ENCODE measurements around the gene CEP164.
"Not testable (repeated sequence)": the region's sequence is repeated elsewhere in the genome, so short reads cannot be mapped to it uniquely, and the experiment has no call there.

The CEP164 gene

DNA sequence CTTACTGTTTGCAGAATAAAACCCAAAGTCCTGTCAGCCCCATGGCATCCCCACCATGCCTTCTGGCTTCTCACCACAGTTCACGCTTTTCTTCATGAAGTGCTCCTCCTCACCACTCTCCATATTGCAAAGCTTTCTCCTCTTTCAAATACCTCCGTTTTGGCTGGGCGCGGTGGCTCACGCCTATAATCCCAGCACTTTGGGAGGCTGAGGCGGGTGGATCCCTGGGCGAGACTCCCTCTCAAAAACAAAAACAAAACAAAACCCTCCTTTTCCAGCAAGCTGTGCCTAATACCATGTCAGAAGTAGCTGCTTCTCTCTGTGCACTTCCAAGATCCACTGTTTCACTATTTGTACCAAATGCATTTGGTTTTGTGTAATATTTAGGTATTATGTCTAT is 18.3 kb upstream of the CEP164 start:
- no peak for DNase-seq

DNA sequence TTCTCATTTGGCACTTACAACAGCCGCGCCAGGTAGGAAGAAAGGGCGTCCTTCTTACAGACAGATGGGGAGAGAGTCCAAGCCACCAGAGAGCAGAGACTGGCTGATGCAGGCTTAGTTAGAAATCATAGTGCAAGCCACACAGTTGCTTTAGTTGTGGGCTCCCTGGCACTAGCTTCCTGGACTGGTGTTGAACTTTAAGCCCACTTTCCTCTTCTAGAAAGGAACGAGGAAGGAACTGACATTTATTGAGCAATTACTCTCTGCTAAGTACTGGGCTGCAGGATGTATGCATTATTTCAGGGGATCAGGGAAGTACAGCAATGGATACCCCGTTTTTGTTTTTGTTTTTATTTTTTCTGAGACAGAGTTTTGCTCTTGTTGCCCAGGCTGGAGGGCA is 14.6 kb upstream of the CEP164 start:
- DNase-seq = no peak

DNA sequence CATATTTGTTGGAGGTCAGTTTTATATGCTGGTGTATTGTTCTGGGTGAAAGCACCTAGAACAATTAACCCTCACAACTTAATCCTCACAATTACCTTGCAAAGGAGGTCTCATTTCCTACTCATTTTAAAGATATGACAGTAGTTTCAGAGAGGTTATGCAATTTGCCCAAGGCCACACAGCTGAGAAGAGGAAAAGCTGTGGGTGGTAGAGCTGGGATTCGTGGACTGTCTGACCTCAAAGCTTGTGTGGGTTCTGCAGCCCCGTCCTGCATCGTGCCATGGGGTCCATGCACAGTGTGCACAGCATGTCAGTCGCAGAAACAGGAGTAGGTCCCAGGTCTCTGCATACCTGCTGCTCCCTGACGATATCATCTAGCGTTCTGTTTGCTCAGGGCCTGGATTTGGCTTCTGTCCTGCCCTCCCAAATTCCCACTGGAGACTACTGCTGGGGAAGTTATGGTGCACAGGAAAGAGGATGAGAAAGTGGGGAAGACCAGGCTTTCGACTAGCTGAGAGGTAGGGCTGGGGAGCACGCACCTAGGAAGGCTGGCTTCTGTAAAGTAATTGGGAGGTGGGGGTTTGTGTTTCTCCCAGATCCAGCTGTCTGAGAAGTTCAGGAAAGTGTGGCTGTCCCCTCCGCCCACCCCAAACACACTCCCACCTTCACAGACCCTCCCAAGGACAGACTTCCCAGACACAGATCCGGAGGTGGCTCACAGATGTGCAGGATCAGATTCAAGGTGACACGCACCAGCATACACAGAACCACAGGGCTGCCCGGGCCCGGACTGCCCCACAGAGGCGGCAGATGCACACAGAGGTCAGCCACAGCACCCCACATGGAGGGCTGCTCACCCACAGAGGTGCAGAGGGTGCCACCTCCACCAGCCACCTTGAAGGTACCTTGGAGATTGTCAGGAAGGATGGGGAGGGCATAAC is 13.6 kb upstream of the CEP164 start:
- no peak for DNase-seq

DNA sequence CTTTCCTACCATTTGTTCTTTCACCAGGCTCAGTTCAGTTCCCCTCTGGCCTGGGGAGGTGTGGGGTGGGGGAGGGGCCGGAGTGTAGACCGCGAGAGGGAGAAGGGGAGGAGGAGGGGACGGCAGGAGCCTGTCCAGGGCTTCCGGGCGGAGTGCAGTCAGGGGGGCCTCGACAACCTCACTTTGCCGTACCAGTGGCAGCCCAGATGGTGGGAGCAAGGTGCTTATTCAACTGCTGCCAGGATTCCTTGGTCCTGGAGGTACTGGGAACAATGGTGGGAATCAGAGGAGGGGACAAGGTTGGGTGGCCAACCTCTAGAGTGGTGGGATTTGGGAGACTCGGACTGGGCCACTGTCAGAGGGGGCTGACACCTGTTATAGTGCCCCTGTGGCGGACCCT is 12.8 kb upstream of the CEP164 start:
- no peak for DNase-seq

DNA sequence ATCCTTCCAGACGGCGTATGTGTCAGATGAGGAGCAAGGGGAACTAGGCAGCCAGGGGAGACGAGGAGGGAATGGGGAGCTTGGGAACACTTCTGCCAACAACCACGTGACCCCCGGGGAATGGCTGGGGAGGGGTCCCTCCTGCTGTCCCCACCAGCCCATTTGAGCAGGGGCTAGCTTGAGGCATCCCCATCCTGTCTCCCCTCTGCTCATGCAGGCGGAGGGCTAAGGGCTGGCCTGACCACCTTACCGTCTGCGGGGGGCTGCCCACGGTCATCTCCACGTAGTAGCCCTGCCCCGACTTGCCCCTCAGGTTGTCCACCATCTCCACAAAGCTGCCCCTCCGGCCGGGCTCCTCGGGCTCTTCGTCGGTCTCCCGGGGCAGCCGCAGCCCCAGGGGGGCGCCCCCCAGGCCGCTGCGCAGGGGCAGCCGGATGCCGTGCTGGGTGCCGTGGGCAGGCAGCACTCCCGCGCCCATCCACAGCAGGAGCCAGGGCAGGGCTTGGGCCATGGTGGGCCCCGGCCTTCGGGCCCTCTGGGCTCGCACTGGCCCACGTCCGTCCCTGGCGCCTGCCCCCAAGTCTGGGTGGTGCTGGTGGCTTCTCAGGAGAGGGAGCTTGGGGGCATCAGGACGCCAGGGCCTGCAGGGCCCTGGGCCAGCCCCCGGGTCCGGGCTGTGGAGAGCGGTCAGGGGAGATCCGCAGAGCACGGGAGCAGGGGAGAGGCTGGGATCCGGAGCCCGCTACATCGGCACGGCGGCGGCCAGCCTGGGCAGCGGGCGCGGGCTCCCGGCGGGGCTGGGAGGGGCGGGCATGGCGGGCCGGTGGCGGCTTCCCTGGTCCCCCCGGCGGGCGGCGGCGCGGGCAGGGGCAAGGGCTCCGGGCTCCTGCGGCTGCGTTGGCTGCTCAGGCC is 12.1 kb upstream of the CEP164 start:
- DNase-seq = peak; percentile 8

DNA sequence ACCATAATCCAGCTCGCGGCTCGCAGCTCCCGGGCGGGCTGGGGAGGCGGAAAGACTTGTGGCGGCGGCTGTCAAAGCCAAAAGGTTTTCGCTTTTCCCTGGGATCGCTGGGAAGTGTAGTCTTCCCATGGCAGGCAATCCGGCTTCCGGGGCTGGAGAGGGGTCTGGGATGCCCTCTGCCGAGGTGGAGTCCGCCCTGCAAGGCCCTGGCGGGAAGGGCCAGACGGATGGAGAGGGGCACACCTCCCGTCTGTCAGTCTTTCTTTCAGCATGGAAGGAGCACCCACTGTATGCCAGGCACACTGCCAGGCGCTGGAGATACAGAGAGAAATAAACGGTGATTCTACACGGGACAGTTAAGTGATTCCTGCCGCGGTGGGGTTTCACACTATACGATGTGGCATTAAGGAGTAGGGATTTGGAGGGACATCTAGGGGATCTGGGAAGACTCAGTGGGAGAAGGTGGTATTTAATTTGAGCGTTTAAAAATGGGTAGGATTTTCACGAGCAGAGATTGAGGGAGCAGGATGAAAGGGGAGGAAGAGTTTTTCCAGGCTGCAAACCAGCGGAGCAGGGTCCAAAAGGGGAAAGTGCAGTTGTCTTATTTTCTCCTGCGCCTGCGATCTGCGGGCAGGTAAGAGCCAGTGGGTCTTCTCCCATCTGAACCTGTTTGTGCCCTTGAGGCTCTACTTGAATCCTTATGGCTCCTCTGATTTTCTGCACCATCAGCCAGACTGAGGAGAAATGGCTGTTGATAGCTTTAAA is 11.3 kb upstream of the CEP164 start, which contains the start of gene BACE1:
TSS of gene BACE1 (minus strand) at position 60 of the 765 bp plus-strand sequence. CDS start 461 bp downstream, outside the sequence.
- DNase-seq = peak; percentile 13

DNA sequence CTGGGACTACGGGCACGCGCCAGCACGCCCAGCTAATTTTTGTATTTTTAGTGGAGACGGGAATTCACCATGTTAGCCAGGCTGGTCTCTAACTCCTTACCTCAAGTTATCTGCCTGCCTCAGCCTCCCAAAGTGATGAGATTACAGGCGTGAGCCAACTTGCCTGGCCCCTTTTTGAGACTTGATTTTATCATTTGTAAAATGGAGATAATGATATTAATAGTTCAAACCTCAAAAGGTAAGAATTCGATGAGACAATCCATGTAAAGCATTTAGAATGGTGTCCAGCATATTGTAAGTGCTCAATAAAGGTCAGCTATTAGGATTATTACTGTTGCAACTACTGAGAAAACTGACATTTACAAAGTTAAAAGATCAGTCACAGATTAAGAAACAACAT is 8.9 kb upstream of the CEP164 start:
- no peak for DNase-seq

DNA sequence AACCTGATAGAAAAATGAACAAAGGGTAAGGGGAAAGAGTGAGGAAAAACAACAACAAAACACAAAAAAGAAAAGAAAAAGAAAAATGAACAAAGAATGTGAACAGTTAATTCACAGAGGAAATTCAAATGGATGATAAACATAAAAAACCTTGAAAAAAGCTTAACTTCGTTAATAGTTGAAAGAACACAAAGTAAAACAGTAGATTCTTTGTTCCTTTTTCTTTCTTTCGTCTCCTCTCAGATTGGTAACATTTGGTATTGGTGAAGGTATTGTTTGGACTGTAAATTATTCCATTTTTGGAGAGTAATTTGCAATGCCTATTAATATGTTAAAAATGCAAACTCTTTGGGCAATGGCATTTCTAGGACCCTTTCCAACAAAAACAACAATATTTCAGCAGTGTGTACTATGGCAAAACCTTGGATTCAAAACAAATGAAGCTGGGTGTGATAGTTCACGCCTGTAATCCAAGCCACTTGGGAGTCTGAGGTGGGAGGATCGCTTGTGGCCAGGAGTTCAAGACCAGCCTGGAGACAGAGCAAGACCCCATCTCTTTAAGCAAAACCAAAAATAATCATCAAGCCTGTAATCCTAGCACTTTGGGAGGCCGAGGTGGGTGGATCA is 8.3 kb upstream of the CEP164 start:
- no peak for DNase-seq

DNA sequence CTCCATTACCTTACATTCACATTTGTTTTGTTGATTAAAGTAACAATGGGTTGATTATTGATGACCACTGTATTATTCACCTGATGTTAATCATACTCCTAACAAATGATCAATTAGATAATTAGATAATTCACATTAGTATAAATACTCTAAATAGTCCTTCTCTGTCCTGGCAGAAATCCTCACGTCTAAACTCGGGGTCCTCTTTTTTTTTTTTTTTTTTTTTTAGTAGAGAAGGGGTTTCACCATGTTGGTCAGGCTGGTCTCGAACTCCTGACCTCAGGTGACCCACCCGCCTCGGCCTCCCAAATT is 443 bp upstream of the CEP164 start:
- DNase-seq = not testable (repeated sequence)

DNA sequence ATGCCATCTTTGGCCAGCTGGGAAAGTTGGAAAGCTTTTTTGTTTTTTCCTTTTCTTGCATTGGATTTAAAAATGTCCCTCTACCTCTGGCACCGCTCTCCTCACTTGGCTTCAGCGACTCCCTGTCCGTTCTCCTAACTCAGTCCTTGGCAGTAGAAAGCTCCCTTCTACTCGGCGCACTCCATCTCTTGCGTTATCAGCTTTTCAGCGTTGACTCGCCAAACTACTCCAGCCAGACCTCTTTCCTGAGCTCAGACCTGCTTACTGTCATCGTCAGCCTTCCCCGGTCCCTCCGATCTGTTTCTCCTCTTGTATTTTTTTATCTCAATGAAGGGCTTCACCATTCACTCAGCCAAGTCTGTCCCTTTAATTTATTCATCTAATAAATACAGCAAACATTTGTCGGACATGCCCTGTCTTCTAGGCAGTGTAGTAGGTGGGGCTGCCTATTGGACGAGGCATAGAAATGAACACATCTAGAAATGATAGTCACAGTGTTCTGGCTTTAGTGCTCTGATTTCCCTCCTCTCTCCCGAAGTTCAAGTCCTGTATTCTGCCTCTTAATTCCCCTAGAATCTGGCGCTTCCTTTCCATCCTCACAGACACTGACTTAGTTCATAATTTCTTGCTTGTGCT is 839 bp downstream of the CEP164 start:
- DNase-seq = no peak

DNA sequence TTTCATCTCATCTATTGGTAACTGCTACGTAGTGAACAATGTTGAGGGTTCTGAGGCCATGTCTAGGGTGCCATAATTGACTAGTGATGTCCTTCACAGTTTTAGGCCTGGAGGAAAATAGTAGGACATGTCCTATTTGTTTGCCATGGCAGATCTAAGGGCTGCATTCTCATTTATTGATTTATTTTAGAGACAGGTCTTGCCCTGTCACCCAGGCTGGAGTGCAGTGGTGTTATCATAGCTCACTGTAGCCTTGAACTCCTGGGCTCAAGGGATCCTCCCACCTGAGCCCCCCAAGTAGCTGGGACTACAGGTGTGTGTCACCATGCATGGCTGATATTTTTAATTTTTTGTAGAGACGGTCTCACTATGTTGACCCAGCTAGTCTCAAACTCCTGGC is 5.2 kb downstream of the CEP164 start:
- no peak for DNase-seq

DNA sequence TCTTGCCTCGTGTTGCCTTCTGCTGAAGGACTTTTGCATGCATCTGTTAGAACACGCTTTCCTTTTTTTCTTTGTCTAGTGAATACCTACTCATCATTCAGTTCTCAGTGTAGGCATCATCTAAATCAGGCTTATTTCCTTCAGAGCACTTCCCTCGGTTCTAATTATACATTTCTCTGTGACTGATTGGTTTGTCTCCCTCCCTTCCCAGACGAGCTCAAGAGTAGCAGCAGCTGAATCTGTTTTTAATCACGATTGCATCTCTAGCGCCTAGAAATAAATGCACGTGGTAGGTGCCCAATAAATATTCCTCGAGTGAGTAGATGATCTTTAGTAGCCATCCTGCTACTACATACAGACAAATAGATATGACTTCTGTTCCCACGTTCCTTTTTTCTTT is 6.3 kb downstream of the CEP164 start:
- DNase-seq = no peak

DNA sequence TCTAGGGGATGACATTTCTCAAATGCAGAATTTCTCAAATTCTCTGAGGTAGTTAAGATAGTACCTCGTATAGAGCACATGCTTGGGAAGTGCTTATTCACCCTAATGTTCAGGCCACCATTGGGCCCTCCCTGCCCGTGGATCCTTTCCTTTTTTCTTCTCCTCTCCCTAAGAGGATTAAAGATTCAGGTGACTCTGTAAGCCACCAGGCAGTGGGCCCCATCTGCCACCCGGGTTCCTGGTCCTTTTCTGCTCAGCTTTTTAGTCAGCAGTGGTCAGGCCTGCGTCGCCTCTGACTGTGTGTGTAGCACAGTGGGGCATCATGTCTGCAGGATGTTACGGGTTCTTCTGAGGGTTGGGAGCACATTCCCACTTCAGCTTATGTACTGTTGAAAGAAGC is 7.2 kb downstream of the CEP164 start:
- DNase-seq = no peak

DNA sequence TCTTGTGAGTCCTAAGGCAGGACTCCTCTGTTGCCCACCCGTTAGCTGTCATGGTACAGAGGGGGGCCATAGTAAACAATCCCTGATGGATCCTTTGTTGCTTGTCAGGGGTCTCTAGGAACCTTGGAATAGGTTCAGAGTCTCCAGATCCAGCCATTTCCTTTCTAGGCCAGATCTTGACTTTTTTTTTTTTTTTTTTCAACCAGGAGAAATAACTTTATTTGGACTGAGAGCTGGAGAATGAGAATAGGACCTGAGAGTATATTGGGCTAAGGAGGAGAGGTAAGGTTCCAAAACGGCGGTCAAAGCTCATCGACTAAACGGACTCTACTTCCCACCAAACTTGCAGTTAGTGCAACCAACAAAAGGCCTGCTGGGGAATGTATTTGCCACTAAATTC is 7.7 kb downstream of the CEP164 start:
- DNase-seq = no peak

DNA sequence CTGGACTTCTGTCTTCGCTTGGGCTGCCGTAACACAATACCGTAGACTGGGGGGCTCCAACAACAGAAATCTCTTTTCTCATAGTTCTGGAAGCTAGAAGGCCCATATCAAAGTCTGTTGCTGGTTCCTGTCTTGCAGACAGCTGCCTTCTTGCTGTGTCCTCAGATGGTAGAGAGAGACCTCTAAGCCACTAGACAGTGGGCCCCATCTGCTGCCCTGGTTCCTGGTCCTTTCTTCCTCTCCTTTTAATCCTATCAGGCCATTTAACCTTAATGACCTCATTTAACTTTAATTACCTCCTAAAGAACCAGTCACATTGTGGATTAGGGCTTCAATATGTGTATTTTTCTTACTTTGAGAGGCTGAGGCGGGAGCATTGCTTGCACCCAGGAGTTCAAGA is 9.4 kb downstream of the CEP164 start:
- no peak for DNase-seq

DNA sequence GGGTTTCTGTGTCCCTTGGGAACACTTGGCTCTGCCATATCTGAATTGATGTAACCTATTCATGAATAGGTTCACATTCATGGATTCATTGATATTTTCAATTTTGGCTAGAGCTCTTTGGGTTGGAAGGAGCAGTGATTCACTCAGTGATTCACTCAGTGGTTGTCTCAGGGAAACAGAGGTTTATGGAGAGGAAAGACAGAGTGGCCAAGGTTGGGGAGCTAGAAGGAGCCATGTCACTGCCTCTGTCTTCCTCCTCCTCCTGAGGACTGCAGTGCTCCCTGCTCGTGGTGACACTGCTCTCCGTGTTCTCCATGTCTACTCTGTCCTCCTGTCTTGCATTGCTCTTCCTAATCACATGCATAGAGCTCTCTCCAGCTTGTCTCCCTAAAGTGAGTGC is 17.4 kb downstream of the CEP164 start:
- no peak for DNase-seq

DNA sequence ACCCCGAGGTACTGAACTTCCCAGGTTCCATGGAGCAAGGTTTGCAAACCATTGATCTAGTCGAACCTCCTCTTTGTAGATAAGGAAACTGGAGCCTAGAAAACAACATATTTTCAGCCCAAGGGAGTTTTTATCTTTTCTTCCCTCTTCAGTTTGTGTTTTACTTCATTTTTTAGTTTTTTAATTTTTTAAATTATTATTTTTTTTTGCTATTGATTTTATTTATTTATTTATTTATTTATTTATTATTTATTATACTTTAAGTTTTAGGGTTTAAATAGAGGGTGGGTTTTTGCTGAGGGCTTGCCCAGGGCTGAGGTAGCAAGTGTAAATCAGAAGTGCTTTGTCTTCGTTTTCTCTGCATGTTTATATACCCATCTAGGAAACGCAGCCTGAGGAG is 26.9 kb downstream of the CEP164 start:
- no peak for DNase-seq

DNA sequence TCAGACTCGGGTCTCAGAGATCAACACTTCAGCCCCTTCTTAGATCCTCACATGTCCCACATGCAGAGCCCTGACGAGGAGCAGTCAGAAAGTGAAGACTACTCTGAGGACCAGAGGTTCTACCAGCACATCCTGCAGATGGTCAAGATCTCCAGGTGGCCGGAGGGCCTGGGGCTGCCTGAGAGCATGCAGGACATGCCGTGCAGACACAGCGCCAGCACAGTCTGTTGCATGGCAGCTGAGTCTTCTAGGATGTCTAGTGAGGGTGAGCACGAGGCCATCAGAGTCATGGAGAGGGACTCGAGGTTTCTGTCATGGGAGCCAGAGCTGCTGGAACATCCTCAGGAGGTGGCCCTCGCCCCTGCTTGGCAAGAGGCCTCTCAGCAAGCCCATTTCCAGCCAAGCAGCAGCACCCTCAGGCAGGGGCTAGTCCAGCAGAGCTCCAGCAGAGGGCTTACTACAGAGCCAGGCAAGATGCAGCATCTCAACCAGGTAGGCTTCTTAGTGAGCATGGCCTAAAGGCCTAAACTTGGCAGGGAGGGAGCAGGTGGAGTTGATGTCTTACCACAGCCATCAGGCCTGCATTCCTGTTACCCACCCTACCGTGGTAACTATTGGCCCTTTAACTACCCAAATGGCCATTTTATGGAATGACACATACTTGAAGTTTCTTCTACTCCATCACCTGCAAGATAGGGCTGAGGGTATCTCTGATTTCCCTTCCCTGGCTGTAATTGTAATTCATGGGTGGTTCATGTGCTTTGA is 28.7 kb downstream of the CEP164 start:
- no peak for DNase-seq

DNA sequence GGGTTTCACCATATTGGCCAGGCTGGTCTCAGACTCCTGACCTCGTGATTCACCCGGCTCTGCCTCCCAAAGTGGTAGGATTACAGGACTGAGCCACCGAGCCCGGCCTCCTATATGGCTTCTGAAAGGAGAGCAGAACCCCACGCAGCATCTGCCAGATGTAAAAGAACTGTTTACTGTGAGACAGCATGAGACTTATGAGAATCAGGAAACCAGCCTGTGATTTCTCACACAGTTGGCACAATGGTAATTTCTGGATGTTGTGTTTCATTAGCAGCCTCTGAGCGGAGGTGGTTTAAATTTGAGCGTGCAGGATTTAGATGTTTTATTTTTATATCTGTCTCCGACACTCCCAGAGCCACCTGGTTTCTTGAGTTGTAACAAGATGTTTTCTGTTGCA is 33.8 kb downstream of the CEP164 start:
- no peak for DNase-seq

DNA sequence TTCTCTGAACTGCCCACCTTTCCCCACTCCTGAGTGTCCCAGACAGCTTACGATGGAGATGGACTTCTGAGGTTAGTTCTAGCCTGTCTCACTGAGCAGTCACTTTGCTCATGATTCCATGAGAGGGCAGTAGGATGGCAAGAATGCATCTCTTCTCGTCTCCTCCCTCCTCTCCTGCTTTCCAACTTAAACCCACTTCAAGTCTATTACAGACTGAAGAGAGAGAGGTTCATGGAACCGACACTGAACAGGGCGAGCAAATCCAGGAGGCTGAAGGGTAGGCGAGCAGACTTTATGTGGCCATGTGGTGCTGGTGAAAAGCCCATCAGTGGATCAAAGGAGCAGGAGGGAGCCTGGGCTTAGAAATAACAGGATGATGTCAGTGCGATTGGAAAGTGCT is 38.6 kb downstream of the CEP164 start:
- DNase-seq = no peak

DNA sequence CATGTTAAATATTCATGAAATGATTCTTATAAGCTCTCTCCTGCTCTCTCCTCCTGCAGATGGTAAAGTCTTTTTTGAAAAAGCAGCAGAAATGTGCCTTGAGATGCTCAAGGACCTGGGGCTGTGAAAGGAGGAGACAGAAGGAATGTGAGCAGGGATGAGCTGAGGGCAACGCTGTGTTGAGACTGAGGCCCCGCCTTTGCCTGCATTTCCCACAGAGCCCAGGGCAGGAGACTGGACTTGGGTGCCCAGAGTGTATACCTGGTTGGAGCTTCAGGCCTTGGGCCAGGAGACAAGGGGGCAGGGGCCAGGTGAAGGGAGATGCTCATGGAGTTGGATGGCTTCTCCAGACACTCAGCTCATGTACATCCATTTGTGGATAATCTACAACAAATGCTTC is 39.2 kb downstream of the CEP164 start:
- DNase-seq = no peak

Measured in central memory CD4-positive, alpha-beta T cell (primary cell).